ENCODE results near the gene RPL3. TPM values are rescaled to one million over a fixed set of nuclear protein-coding genes. Genes with fewer than 3 reads are reported as not detected.

Gene RPL3
- polyA plus RNA-seq, 1 donor (not counting 4 experiments of a cell fraction or from before 2014, with no cell fraction given), result 2,538 TPM

DNA sequence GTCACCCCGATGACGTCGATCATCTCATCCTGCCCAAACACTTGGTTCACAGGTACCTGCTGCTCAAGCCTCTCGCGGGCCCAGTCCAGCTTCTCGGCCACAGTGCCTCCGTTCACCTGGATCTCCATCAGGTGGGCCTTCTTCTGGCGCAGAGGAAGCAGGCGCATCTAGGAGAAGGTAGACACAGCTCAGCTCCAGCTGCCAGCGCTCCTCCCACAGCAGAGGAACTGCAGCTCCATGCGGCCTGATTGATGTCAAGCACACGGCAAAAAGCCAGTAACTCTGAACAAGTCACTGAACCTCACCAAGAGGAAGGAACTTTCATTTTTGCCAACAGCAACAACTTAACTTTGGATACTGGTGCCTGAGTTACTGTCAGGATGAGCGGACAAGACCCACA is 4.0 kb downstream of the RPL3 start:
- H3K4me3 ChIP-seq (ENCODE audit: control insufficient read depth in 2 of 3, extremely low read depth in 1 of 3, insufficient read depth in 2 of 3, low read depth in 1 of 3, low read length in 3 of 3), result peak overlapping the region in 2 of 3 experiments; percentile 67 to 85
- no peaks in the 10 kb centered on the region for H3K9me3 ChIP-seq (ENCODE audit: control insufficient read depth, low read depth, low read length)
- no peaks in the 10 kb centered on the region for H3K27me3 ChIP-seq (ENCODE audit: control insufficient read depth, extremely low read depth, insufficient read depth, low read length)
- peaks cover 54% of the 10 kb centered on the region for H3K4me1 ChIP-seq (ENCODE audit: control insufficient read depth, extremely low read depth, insufficient read depth, low read length)
- peaks cover 64% of the 10 kb centered on the region for H3K79me2 ChIP-seq (ENCODE audit: control insufficient read depth, insufficient read depth, low read length)
- dilution Hi-C loops (cut with MboI; ENCODE audit: extremely low pct_ligation_motif_present, low sequenced_read_pairs), result no loop called here
- H3K9me1 ChIP-seq (ENCODE audit: control insufficient read depth, extremely low read depth, insufficient read depth, low read length), result peaks cover 4% of the 10 kb centered on the region
- peaks cover 56 to 83% of the 10 kb centered on the region in 2 experiments for H3K36me3 ChIP-seq (ENCODE audit: control insufficient read depth in 2 of 2, extremely low read depth in 1 of 2, insufficient read depth in 2 of 2, low read length in 2 of 2)
- H2AFZ ChIP-seq (ENCODE audit: control insufficient read depth, low read length), result no peak overlapping the region
- peak; percentile 36 for DNase-seq (ENCODE audit: low read depth, low spot score)
- H3K4me2 ChIP-seq (ENCODE audit: control insufficient read depth, extremely low read depth, insufficient read depth, low read depth, low read length), result peak overlapping the region; percentile 87
- TF ChIP-seq CTCF (optimal IDR thresholded peaks at IDR 0.05 in 1 of 3, IDR thresholded peaks at IDR 0.05 in 1 of 3, conservative IDR thresholded peaks at IDR 0.05 in 1 of 3; ENCODE audit: extremely low read depth in 1 of 3, insufficient read depth in 2 of 3, low read length in 3 of 3) (no peak), EZH2 (IDR thresholded peaks at IDR 0.05; ENCODE audit: low read length) (no peak)
- peaks cover 66% of the 10 kb centered on the region for H4K20me1 ChIP-seq (ENCODE audit: control insufficient read depth, extremely low read depth, insufficient read depth, low read length)
- H3K27ac ChIP-seq (ENCODE audit: control insufficient read depth, insufficient read depth, low read length), result peak overlapping the region; percentile 16
- peak overlapping the region; percentile 100 for H3K9ac ChIP-seq (ENCODE audit: control insufficient read depth, extremely low read depth, insufficient read depth, low read length)
- no peak for FAIRE-seq

- H3K9ac ChIP-seq (ENCODE audit: control insufficient read depth, extremely low read depth, insufficient read depth, low read length), result peak overlapping the region; percentile 22
- no peak for FAIRE-seq
- peaks cover 64% of the 10 kb centered on the region for H3K4me1 ChIP-seq (ENCODE audit: control insufficient read depth, extremely low read depth, insufficient read depth, low read length)
These were observed 5.0 kb downstream of the RPL3 start for GRCh38 chr22:39314251-39314971.

More at GRCh38 chr22:39314251-39314971, 5.0 kb downstream of the RPL3 start:
- TF ChIP-seq CTCF (optimal IDR thresholded peaks at IDR 0.05 in 1 of 3, IDR thresholded peaks at IDR 0.05 in 1 of 3, conservative IDR thresholded peaks at IDR 0.05 in 1 of 3; ENCODE audit: extremely low read depth in 1 of 3, insufficient read depth in 2 of 3, low read length in 3 of 3), result no peak
- TF ChIP-seq EZH2 (IDR thresholded peaks at IDR 0.05; ENCODE audit: low read length), result no peak
- dilution Hi-C loops (cut with MboI; ENCODE audit: extremely low pct_ligation_motif_present, low sequenced_read_pairs), result no loop called here
- H3K36me3 ChIP-seq (ENCODE audit: control insufficient read depth in 2 of 2, extremely low read depth in 1 of 2, insufficient read depth in 2 of 2, low read length in 2 of 2), result peaks cover 56 to 84% of the 10 kb centered on the region in 2 experiments
- H3K9me3 ChIP-seq (ENCODE audit: control insufficient read depth, low read depth, low read length), result no peaks in the 10 kb centered on the region
- H3K4me3 ChIP-seq (ENCODE audit: control insufficient read depth in 2 of 3, extremely low read depth in 1 of 3, insufficient read depth in 2 of 3, low read depth in 1 of 3, low read length in 3 of 3), result peak overlapping the region in 1 of 3 experiments; percentile 21
- no peak overlapping the region for H3K27ac ChIP-seq (ENCODE audit: control insufficient read depth, insufficient read depth, low read length)
- no peaks in the 10 kb centered on the region for H3K27me3 ChIP-seq (ENCODE audit: control insufficient read depth, extremely low read depth, insufficient read depth, low read length)
- H2AFZ ChIP-seq (ENCODE audit: control insufficient read depth, low read length), result no peak overlapping the region
- peak overlapping the region; percentile 87 for H3K4me2 ChIP-seq (ENCODE audit: control insufficient read depth, extremely low read depth, insufficient read depth, low read depth, low read length)
- H3K79me2 ChIP-seq (ENCODE audit: control insufficient read depth, insufficient read depth, low read length), result peaks cover 64% of the 10 kb centered on the region
- peaks cover 66% of the 10 kb centered on the region for H4K20me1 ChIP-seq (ENCODE audit: control insufficient read depth, extremely low read depth, insufficient read depth, low read length)
- DNase-seq (ENCODE audit: low read depth, low spot score), result peak; percentile 59
- peaks cover 4% of the 10 kb centered on the region for H3K9me1 ChIP-seq (ENCODE audit: control insufficient read depth, extremely low read depth, insufficient read depth, low read length)
